LNCaP clone FGC (cell line): ENCODE results near the gene PDLIM3.

Experiments
- DNase-seq: peaks from one replicate; pipeline ENCODE4 v3.0.0-alpha.2; 2011; ENCODE audit warnings: low read depth
- H3K4me3 ChIP-seq: 2 replicates; pipeline ENCODE4 v1.5.1; 2011; ENCODE audit warnings: mild to moderate bottlenecking, low read depth, low read length, control low read depth
- TF ChIP-seq, protein P1 (sequence below): IDR thresholded peaks from 2 replicates; pipeline ENCODE4 v1.5.1; 2012; ENCODE audit warnings: mild to moderate bottlenecking; ENCODE audit not compliant: control insufficient read depth, insufficient read depth; ENCODE audit errors: extremely low read depth

Gene PDLIM3, protein sequence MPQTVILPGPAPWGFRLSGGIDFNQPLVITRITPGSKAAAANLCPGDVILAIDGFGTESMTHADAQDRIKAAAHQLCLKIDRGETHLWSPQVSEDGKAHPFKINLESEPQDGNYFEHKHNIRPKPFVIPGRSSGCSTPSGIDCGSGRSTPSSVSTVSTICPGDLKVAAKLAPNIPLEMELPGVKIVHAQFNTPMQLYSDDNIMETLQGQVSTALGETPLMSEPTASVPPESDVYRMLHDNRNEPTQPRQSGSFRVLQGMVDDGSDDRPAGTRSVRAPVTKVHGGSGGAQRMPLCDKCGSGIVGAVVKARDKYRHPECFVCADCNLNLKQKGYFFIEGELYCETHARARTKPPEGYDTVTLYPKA

DNA sequence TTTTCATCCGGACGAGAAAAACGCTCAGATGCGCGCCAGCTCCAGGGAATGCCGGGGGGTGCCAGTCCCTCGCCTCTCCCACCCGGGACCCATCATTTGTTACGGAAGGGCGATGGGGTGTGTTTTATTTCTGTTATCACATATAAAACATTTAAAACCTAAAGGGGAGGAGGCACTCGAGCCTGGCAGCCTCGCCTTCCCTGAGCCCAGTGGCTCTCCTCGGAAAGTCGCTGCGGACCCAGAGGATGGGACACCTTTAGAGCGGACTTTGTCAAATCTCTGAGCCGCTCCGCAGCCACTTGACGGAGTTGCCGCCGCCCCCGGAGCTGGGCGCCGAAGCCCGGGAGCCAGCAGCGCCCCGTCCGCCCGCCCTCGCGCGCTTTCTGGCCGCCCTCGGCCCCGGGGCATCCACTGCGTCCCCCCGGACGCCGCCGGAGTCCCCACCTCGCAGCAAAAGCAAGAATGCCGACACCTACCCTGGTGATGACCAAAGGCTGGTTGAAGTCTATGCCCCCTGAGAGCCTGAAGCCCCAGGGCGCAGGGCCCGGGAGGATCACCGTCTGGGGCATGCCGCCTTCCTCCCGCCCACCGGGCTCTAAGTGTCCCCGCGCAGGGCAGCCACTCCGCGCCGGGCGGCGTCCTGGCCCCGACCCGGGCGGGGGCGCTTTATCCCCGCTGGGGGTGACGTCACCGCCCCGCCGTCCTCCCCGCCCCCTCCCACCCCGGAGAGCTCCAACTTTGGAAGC lies at the start of gene PDLIM3:
PDLIM3 (minus strand) TSS at position 642 of the 746 bp plus-strand sequence; CDS start at position 569, 73 bp downstream.
- H3K4me3 ChIP-seq = peak within 1 kb of the TSS; percentile 54
- TF ChIP-seq, protein P1, sequence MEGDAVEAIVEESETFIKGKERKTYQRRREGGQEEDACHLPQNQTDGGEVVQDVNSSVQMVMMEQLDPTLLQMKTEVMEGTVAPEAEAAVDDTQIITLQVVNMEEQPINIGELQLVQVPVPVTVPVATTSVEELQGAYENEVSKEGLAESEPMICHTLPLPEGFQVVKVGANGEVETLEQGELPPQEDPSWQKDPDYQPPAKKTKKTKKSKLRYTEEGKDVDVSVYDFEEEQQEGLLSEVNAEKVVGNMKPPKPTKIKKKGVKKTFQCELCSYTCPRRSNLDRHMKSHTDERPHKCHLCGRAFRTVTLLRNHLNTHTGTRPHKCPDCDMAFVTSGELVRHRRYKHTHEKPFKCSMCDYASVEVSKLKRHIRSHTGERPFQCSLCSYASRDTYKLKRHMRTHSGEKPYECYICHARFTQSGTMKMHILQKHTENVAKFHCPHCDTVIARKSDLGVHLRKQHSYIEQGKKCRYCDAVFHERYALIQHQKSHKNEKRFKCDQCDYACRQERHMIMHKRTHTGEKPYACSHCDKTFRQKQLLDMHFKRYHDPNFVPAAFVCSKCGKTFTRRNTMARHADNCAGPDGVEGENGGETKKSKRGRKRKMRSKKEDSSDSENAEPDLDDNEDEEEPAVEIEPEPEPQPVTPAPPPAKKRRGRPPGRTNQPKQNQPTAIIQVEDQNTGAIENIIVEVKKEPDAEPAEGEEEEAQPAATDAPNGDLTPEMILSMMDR = no peak
- no peak for DNase-seq

DNA sequence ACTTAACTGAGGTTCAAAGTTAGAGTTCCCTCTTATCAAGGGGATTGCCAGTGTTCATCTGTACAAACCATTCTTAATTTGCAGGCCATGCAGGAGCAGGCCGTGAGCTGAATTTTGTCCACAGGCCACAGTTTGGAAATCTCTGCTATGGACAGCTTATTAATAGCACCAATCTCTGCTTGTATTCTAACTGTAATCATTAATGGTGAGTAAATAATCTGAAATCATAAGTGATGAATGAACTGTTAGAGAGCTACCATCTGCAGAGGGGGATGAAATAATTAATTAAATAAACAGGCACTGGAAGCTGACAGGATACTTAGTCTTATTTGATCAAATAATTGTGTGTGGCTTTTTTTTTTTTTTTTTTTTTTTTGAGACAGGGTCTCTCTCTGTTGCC lies 48.5 kb upstream of the PDLIM3 start:
- no peak overlapping the region for H3K4me3 ChIP-seq
- TF ChIP-seq, protein P1 = no peak
- no peak for DNase-seq

DNA sequence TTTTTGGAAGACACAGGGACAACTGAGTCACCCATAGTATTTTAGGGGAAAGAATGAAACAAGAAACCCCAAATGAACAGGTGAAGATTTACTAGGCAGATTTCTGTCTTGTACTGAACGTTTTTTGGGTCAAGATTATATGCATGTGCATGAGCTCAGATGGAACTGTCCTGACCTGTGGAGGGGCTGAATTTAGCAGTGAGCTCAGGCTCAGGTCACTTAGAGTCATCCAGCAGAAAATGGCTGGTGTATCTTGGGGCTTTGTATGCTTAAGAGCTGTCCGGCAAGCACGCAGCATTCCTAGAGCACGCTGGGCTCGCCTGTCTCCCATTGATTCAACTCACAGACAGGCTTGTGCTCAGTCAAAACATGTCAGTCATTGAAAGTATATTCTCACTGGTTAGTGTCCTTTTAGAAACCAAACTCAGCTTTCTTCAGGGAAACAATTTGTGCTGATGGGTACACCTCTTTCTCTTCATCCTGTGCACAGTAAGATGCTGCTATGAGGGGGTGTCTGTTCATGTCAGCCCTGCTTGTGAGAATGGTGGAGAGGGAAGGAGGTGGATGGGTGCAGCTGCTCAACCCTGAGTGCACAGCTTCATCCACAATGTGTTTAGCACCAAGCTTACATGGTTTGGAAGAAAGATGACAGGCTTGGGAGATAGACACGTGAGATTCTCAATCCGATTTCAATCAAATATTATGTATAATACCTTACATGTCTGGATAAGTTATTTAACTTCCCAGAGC lies 47.5 kb upstream of the PDLIM3 start:
- no peak for DNase-seq
- TF ChIP-seq, protein P1 = no peak
- H3K4me3 ChIP-seq = no peak overlapping the region

DNA sequence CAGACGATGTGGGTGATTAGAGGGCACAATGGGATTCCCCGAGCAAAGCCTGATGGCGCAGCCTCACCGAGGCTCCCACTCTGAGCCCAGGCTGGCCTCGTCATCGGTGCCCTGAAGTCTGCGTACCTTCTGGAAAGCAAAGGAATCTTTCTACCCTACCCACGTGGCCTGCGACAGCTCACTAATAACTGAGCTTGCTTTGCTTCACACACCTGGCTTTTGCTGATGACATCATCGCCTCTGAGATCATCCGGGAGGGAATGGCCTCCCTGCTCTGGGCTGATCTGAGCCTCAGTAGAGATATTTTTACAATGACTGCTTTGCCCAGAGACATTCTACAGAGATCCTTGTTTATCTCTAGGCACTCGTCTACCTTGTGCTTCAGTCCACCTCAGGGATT lies 45.4 kb upstream of the PDLIM3 start:
- TF ChIP-seq, protein P1 = no peak
- no peak for DNase-seq
- H3K4me3 ChIP-seq = no peak overlapping the region

DNA sequence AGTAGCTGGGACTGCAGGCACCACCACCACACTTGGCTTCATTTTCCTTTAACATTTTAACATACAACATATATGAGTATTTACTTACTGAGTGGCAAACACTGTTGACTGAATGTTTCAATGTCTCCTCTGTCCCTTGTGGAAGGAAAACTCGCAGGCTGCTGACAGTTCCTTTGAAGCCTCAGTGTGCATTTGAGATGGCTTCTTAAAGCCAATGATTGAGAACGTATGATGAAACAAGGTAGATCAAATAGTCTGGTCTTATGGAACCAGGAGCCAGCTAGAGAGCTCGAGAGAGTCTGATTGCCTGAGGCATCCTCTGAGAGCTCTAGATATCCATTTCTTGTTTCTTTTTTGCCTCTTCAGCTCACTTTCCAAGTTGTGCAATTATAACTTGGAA lies 43.0 kb upstream of the PDLIM3 start:
- DNase-seq = no peak
- H3K4me3 ChIP-seq = no peak overlapping the region
- TF ChIP-seq, protein P1 = no peak

DNA sequence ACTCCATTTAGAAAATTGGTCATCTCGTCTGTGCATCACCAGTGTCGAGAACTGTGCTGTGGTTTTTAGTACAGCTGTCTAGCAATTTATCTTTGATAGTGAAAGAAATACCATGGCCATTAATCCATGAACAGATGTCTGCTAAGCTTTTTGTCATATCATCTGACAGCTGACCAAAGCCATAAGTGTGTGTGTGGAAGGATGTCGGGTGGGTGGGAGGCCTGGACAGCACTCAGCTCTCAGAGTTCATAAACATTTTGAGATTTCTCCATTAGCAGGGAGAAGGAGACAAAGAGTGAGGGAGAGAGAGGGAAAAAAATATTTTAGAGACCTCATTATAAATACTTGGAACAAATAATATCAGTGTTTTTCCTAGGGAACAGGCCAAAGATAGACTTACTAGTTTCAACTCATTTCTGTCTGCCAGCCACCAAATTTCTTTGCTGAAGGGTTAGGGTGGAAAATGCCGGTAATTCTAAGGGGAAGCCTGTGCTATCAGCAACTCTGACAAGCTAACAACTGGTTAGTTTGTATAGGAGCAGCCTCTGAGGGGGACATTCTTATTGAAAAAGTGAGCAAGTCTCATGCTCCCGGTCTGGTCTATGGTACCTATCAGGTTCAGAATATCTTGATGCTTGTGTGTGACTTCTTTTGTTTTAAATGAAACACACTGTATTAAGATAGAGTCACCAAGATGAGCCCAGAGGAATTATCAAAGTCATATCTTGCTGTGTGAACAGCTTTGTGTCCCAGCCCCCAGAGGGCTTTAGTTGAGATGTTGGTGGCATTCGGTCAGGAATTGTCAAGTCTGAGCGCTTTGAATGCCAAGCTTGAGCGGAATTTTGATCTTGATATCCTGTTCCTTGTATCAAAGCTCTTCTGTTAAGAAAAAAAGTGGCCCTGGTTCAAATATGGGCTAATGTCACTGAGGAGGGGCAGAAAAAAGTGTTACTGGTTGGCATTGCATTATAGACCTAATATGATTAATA lies 41.9 kb upstream of the PDLIM3 start:
- no peak for DNase-seq
- TF ChIP-seq, protein P1 = no peak
- no peak overlapping the region for H3K4me3 ChIP-seq
